ENCODE data around the gene HOXA4.

DNA sequence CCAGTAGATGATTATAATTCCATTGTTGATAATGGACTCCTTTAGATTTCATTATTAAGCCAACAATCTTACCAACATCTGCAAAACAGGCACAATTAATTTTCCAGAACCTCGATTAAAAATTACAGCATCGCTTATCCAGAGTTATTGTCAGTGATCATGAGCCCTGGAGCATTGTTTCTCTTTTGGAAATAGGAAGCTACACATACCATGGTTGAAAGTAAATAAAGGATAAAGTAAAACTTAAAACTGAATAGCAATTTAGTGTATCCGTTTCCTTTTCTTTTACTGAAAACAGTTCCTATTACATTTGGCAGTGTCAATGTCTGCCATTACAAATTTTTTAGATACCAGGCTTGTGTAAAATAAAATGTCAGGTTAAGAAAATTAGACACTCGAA is 18.2 kb downstream of the HOXA4 start:
- no peak for TF ChIP-seq POLR2AphosphoS5 (IDR thresholded peaks at IDR 0.05)
- TF ChIP-seq, protein P1, sequence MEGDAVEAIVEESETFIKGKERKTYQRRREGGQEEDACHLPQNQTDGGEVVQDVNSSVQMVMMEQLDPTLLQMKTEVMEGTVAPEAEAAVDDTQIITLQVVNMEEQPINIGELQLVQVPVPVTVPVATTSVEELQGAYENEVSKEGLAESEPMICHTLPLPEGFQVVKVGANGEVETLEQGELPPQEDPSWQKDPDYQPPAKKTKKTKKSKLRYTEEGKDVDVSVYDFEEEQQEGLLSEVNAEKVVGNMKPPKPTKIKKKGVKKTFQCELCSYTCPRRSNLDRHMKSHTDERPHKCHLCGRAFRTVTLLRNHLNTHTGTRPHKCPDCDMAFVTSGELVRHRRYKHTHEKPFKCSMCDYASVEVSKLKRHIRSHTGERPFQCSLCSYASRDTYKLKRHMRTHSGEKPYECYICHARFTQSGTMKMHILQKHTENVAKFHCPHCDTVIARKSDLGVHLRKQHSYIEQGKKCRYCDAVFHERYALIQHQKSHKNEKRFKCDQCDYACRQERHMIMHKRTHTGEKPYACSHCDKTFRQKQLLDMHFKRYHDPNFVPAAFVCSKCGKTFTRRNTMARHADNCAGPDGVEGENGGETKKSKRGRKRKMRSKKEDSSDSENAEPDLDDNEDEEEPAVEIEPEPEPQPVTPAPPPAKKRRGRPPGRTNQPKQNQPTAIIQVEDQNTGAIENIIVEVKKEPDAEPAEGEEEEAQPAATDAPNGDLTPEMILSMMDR (IDR thresholded peaks at IDR 0.05 in 8 of 11, conservative IDR thresholded peaks at IDR 0.05 in 3 of 11) = no peak

Data from spleen (tissue), 7 donors.